Testis (tissue), 3 donors: ENCODE data around the gene ELN. TPM values are rescaled to one million over a fixed set of nuclear protein-coding genes. Genes with fewer than 3 reads are reported as not detected.

Experiments used
- DNase-seq: peaks from one replicate; pipeline ENCODE4 v3.0.0-alpha.2; 2019
- H3K27ac ChIP-seq, 2 donors: fragments of 200-600 bp; sonication (generic); one replicate each; pipeline ENCODE4 v1.5.1; 2019
- H3K27me3 ChIP-seq: fragments of 200-600 bp; sonication (generic); one replicate; pipeline ENCODE4 v1.5.1; 2019
- H3K36me3 ChIP-seq: fragments of 200-600 bp; sonication (generic); one replicate; pipeline ENCODE4 v1.5.1; 2017; ENCODE audit warnings: low read depth; ENCODE audit errors: missing control alignments
- H3K4me1 ChIP-seq: fragments of 200-600 bp; sonication (generic); one replicate; pipeline ENCODE4 v1.5.1; 2019
- H3K4me3 ChIP-seq, 2 donors: fragments of 200-600 bp; sonication (generic); one replicate each; pipeline ENCODE4 v1.5.1; 2017 to 2019
- H3K9me3 ChIP-seq: fragments of 200-600 bp; sonication (generic); one replicate; pipeline ENCODE4 v1.5.1; 2017
- POLR2A ChIP-seq: fragments of 450-650 bp; IDR thresholded peaks from one replicate; pipeline ENCODE4 v1.6.1; 2017; ENCODE audit warnings: antibody characterized with exemption, mild to moderate bottlenecking, moderate library complexity
- WGBS, 2 donors: methylation state at CpG; one replicate each; pipeline ENCODE4 v1.1.5; 2018; 5-methylcytosine and 5-hydroxymethylcytosine counted together
- intact Hi-C: fragments of 100-400 bp; cut with DNase I; formaldehyde crosslinking; loops from one replicate; pipeline ENCODE4 v1.15.1; 2023; ENCODE audit warnings: low total_unique reads
- polyA plus RNA-seq: library from polyadenylated mRNA; stranded (reverse); fragments of 350-450 nt; fragmentation: Illumina TruSeq; extraction: RNeasy Lipid Tissue Mini Kit (QIAGEN cat#74804); gene quantifications from one replicate; pipeline ENCODE4 v1.2.3, GENCODE V29; 2014; ENCODE audit warnings: low read depth, low replicate concordance; ENCODE audit not compliant: insufficient read depth
- total RNA-seq, 2 donors: library from RNA; depleted of rRNA; stranded (reverse); fragments of >200 nt; gene quantifications; one replicate each; pipeline ENCODE4 v1.2.3, GENCODE V29; 2016
- TF ChIP-seq, protein P1 (sequence below), 3 experiments: fragments of 450-650 bp in 2 of 3; fragments of 200-600 bp in 1 of 3; sonication (generic) in 1 of 3; IDR thresholded peaks; one replicate each; pipeline ENCODE4 v1.5.1; 2016 to 2019; ENCODE audit warnings: antibody characterized with exemption in 3 of 3, mild to moderate bottlenecking in 2 of 3, moderate library complexity in 1 of 3

The ELN gene
- total and polyA plus RNA-seq, 3 donors from 2014 or later, result 24.6 to 55.9 (median 35.2) TPM

DNA sequence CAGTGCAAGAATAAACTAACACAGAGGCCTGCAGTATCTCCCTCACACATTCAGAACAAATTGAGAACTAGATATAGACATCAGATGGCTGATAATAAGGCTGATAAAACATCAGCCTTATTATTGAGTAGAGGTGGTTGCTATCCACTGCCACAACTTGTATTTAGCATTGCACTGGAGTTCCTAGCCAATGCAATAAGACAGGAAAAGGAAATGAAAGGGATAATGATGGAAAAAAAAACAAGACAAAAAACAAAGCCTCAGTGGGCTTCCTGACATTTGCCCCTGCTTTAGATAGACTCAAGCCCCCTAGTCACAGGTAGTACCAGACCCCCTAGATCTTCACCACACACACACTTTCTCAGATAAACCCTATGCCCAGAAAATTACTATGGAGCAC lies 33.2 kb upstream of the ELN start:
- Histone ChIP-seq H3K4me3 (no peak overlapping the region), H3K9me3 (no peaks in the 10 kb centered on the region), H3K27me3 (no peaks in the 10 kb centered on the region), H3K4me1 (peaks cover 11% of the 10 kb centered on the region), H3K27ac (no peak overlapping the region), H3K36me3 (no peaks in the 10 kb centered on the region)
- intact Hi-C loops, result no loop called here
- no peak for TF ChIP-seq POLR2A
- TF ChIP-seq, protein P1, sequence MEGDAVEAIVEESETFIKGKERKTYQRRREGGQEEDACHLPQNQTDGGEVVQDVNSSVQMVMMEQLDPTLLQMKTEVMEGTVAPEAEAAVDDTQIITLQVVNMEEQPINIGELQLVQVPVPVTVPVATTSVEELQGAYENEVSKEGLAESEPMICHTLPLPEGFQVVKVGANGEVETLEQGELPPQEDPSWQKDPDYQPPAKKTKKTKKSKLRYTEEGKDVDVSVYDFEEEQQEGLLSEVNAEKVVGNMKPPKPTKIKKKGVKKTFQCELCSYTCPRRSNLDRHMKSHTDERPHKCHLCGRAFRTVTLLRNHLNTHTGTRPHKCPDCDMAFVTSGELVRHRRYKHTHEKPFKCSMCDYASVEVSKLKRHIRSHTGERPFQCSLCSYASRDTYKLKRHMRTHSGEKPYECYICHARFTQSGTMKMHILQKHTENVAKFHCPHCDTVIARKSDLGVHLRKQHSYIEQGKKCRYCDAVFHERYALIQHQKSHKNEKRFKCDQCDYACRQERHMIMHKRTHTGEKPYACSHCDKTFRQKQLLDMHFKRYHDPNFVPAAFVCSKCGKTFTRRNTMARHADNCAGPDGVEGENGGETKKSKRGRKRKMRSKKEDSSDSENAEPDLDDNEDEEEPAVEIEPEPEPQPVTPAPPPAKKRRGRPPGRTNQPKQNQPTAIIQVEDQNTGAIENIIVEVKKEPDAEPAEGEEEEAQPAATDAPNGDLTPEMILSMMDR (IDR thresholded peaks at IDR 0.05), result no peak
- DNase-seq, result no peak

DNA sequence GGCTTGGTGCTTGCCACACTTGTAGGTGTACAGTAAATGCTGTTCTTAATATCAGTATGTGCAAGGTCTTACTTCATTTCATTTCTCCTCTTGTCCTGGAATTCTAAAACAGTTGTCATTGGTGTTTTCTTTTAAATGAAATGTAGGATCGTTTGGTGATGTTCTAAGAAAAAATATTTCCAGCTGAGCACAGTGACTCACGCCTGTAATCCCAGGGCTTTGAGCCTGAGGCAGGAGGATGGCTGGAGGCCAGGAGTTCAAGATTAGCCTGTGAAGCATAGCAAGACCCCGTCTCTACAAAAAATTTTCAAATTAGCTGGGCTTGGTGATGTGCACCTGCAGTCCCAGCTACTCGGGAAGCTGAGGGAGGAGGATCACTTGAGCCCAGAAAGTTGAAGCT lies 32.6 kb upstream of the ELN start:
- Histone ChIP-seq H3K36me3 (no peaks in the 10 kb centered on the region), H3K27me3 (no peaks in the 10 kb centered on the region), H3K4me1 (peaks cover 15% of the 10 kb centered on the region), H3K9me3 (no peaks in the 10 kb centered on the region), H3K4me3 (no peak overlapping the region), H3K27ac (no peak overlapping the region)
- no peak for TF ChIP-seq POLR2A
- TF ChIP-seq, protein P1 (IDR thresholded peaks at IDR 0.05), result no peak
- intact Hi-C loops, result no loop called here
- DNase-seq, result no peak
- 61 to 70% methylated on average over 3 to 4 of the region's 4 CpGs for WGBS, 2 donors

DNA sequence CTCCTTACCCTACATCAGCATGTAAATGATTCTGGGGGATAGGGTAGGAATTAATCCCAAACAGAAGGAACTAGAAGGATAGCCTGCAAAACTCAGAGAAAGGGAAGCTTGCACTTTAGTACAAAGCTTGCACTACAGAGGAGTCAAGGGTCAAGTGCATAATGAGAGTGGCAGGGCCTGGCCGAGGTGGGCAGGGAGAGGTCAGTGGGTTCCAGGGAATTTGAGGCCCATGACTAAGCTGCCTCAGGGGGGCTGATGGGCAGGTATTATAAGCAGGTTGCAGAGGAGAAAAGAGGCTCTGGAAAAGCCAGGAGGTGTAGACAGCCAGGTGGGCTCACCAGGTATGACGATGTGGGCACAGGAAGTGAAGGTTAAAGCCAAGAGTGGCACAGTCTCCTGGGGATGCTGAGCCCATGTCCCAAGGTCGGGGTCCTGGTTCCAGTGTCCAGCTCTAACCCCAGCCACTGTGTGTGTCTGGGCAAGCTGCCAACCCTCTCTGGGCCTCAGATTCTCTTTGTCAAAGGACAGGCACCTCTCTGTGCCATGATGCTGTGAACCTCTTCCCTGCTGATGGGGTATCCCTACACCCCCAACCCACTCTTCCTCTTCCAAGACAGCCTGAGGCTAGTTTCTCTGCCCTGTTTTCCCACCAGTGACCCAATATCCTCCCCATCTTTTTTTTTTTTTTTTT lies 32.0 kb upstream of the ELN start:
- Histone ChIP-seq H3K4me3 (no peak overlapping the region), H3K9me3 (no peaks in the 10 kb centered on the region), H3K4me1 (peaks cover 15% of the 10 kb centered on the region), H3K27me3 (no peaks in the 10 kb centered on the region), H3K36me3 (no peaks in the 10 kb centered on the region), H3K27ac (no peak overlapping the region)
- 67 to 81% methylated on average over 3 of the region's 3 CpGs for WGBS, 2 donors
- intact Hi-C loops, result no loop called here
- DNase-seq, result no peak
- TF ChIP-seq POLR2A, result no peak
- TF ChIP-seq, protein P1 (IDR thresholded peaks at IDR 0.05), result no peak

DNA sequence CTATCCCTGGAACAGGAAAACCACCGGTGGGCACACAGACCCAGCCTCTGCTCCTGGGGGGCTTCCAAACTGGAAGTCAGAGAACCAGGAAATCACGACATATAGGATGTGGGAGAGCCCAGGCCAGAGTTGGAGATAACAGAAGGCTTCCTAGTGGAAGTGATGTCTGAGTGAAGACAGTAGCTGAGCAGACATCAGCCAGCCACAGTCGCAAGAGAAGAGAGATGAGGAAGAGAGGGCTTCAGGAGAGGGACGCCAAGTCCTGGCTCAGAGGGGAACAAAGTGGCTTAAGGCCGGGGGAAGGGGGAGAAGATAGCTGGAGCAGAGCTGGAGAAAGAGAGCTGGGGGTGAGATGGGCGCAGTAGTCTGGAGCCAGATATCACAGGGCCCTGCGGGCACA lies 30.9 kb upstream of the ELN start:
- Histone ChIP-seq H3K27ac (no peak overlapping the region), H3K9me3 (no peaks in the 10 kb centered on the region), H3K4me3 (no peak overlapping the region), H3K27me3 (no peaks in the 10 kb centered on the region), H3K36me3 (no peaks in the 10 kb centered on the region), H3K4me1 (peaks cover 15% of the 10 kb centered on the region)
- DNase-seq, result no peak
- WGBS, 2 donors, result 75 to 82% methylated on average over 7 of the region's 7 CpGs
- TF ChIP-seq POLR2A, result no peak
- TF ChIP-seq, protein P1 (IDR thresholded peaks at IDR 0.05), result no peak
- intact Hi-C loops, result no loop called here
